ENCODE data around the gene WDR70.
"Not testable (repeated sequence)": the region's sequence is repeated elsewhere in the genome, so short reads cannot be mapped to it uniquely, and the experiment has no call there.

The WDR70 gene

GRCh38 chr5:37412515-37412914 is 33.4 kb downstream of the WDR70 start:
- Histone ChIP-seq H3K36me3 (ENCODE audit: insufficient read depth) (no peaks in the 10 kb centered on the region), H4K20me1 (ENCODE audit: insufficient read depth) (no peaks in the 10 kb centered on the region), H3K9ac (no peak overlapping the region), H3K79me2 (ENCODE audit: insufficient read depth, low read depth) (no peaks in the 10 kb centered on the region), H3K27ac (no peak overlapping the region), H3K4me2 (no peak overlapping the region), H3K4me1 (ENCODE audit: low read depth, poor library complexity, severe bottlenecking) (no peaks in the 10 kb centered on the region), H2AFZ (ENCODE audit: low read depth) (no peak overlapping the region), H3K27me3 (ENCODE audit: insufficient read depth, low read depth) (no peaks in the 10 kb centered on the region), H3K4me3 (IDR thresholded peaks at IDR 0.05; ENCODE audit: insufficient read depth, low read depth, low read length) (no peak overlapping the region)
- TF ChIP-seq CTCF (conservative IDR thresholded peaks at IDR 0.05; ENCODE audit: low read depth, low read length) = no peak

GRCh38 chr5:37415456-37415855 is 36.3 kb downstream of the WDR70 start:
- H4K20me1 ChIP-seq (ENCODE audit: insufficient read depth); H3K36me3 ChIP-seq (ENCODE audit: insufficient read depth); H3K4me1 ChIP-seq (ENCODE audit: low read depth, poor library complexity, severe bottlenecking); H3K4me3 ChIP-seq (IDR thresholded peaks at IDR 0.05; ENCODE audit: insufficient read depth, low read depth, low read length); H3K27ac ChIP-seq; H2AFZ ChIP-seq (ENCODE audit: low read depth); H3K79me2 ChIP-seq (ENCODE audit: insufficient read depth, low read depth); H3K4me2 ChIP-seq; H3K9ac ChIP-seq; H3K27me3 ChIP-seq (ENCODE audit: insufficient read depth, low read depth): not testable (repeated sequence)

GRCh38 chr5:37417347-37417746 is 38.2 kb downstream of the WDR70 start:
- Histone ChIP-seq H4K20me1 (ENCODE audit: insufficient read depth) (no peaks in the 10 kb centered on the region), H2AFZ (ENCODE audit: low read depth) (no peak overlapping the region), H3K36me3 (ENCODE audit: insufficient read depth) (no peaks in the 10 kb centered on the region), H3K4me2 (no peak overlapping the region), H3K4me1 (ENCODE audit: low read depth, poor library complexity, severe bottlenecking) (no peaks in the 10 kb centered on the region), H3K27ac (no peak overlapping the region), H3K27me3 (ENCODE audit: insufficient read depth, low read depth) (no peaks in the 10 kb centered on the region), H3K4me3 (IDR thresholded peaks at IDR 0.05; ENCODE audit: insufficient read depth, low read depth, low read length) (no peak overlapping the region), H3K9ac (no peak overlapping the region), H3K79me2 (ENCODE audit: insufficient read depth, low read depth) (no peaks in the 10 kb centered on the region)
- no peak for TF ChIP-seq CTCF (conservative IDR thresholded peaks at IDR 0.05; ENCODE audit: low read depth, low read length)

GRCh38 chr5:37424441-37424840 is 45.3 kb downstream of the WDR70 start:
- TF ChIP-seq CTCF (conservative IDR thresholded peaks at IDR 0.05; ENCODE audit: low read depth, low read length) = no peak
- Histone ChIP-seq H3K9ac (no peak overlapping the region), H2AFZ (ENCODE audit: low read depth) (no peak overlapping the region), H3K79me2 (ENCODE audit: insufficient read depth, low read depth) (no peaks in the 10 kb centered on the region), H3K36me3 (ENCODE audit: insufficient read depth) (no peaks in the 10 kb centered on the region), H3K27me3 (ENCODE audit: insufficient read depth, low read depth) (no peaks in the 10 kb centered on the region), H3K27ac (no peak overlapping the region), H4K20me1 (ENCODE audit: insufficient read depth) (no peaks in the 10 kb centered on the region), H3K4me1 (ENCODE audit: low read depth, poor library complexity, severe bottlenecking) (no peaks in the 10 kb centered on the region), H3K4me3 (IDR thresholded peaks at IDR 0.05; ENCODE audit: insufficient read depth, low read depth, low read length) (no peak overlapping the region), H3K4me2 (no peak overlapping the region)

- H3K9ac ChIP-seq = no peak overlapping the region
- no peak overlapping the region for H3K4me2 ChIP-seq
- H3K4me3 ChIP-seq (IDR thresholded peaks at IDR 0.05; ENCODE audit: insufficient read depth, low read depth, low read length) = no peak overlapping the region
- H3K4me1 ChIP-seq (ENCODE audit: low read depth, poor library complexity, severe bottlenecking) = no peaks in the 10 kb centered on the region
- no peak for TF ChIP-seq CTCF (conservative IDR thresholded peaks at IDR 0.05; ENCODE audit: low read depth, low read length)
- H3K27ac ChIP-seq = no peak overlapping the region
- no peak overlapping the region for H2AFZ ChIP-seq (ENCODE audit: low read depth)
- no peaks in the 10 kb centered on the region for H3K27me3 ChIP-seq (ENCODE audit: insufficient read depth, low read depth)
- no peaks in the 10 kb centered on the region for H3K36me3 ChIP-seq (ENCODE audit: insufficient read depth)
- H4K20me1 ChIP-seq (ENCODE audit: insufficient read depth) = no peaks in the 10 kb centered on the region
- no peaks in the 10 kb centered on the region for H3K79me2 ChIP-seq (ENCODE audit: insufficient read depth, low read depth)
Observed at GRCh38 chr5:37428044-37428443, 48.9 kb downstream of the WDR70 start.

Data from KMS-11 (cell line).